ENCODE measurements around the gene KRT1. TPM values are rescaled to one million over a fixed set of nuclear protein-coding genes. Genes with fewer than 3 reads are reported as not detected.

Gene KRT1
- polyA plus RNA-seq, 5 donors = 0.25 to 0.81 (median 0.71) TPM

DNA sequence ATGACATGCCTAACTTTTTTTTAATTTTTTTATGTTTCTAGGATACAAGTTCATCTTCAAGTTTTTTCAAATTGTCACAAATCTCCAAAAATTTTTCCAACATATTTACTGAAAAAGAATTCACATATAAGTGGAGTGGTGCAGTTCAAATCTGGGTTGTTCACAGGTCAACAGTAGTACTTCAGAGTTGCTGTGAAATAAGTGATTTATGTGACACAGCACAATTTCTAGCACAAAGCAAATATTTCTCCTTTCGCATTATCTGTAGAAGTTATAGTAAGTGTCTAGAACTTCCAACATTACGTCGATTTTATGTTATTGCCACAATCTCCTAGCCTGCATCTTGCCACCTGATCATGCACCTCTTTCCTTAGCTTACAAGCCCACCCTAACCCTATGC is 18.5 kb downstream of the KRT1 start:
- DNase-seq = no peak

- DNase-seq = no peak
Measured at GRCh38 chr12:52660934-52661499, 19.2 kb downstream of the KRT1 start.

DNA sequence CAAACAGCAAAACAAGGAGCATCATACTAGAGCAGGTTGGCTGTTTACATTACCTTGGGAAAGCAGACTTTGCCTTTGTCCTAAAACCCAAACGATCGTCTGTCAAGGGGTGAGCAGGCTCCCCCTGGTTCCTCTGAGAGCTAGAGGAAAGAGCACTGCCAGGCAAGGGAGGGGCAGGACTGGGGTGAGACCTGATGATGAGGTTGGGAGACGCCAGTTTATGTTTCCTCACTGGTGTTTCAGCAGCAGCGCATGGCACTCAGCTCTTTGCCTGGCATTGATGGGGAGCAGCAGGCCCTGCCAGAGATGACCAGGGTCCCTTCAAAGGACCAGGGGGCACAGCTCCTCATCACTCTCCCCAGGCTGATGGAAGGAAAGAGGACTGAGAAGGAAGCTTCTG is 20.3 kb downstream of the KRT1 start:
- no peak for DNase-seq

- no peak for DNase-seq
Measured at GRCh38 chr12:52659395-52659794, 20.8 kb downstream of the KRT1 start.

DNA sequence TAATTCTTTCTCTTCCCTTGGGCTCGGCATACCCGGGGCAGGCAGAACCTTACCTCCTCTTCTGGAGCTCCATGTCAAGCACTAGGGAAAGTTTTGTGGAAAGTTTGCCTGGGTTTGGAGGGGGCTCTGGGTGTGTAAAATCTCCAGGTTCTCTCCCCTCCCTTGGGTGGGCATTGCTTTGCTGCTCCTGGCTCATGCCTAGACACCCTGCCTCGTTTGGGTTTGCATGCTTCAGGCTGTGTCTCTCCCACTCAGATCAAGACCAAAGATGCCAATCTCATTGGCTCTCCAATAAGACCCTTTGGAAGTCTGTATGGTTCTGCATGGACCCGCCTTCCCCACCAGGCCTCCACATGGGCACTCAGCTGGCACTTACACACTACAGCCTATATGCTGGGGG is 22.0 kb downstream of the KRT1 start:
- DNase-seq = no peak

GRCh38 chr12:52657250-52657902 is 22.8 kb downstream of the KRT1 start:
- DNase-seq = no peak

GRCh38 chr12:52656616-52657015 is 23.6 kb downstream of the KRT1 start:
- no peak for DNase-seq

- DNase-seq = peak; percentile 23 to 25
Measured at GRCh38 chr12:52655720-52656124, 24.5 kb downstream of the KRT1 start.

- DNase-seq = no peak
Measured at GRCh38 chr12:52655251-52655650, 25.0 kb downstream of the KRT1 start.

DNA sequence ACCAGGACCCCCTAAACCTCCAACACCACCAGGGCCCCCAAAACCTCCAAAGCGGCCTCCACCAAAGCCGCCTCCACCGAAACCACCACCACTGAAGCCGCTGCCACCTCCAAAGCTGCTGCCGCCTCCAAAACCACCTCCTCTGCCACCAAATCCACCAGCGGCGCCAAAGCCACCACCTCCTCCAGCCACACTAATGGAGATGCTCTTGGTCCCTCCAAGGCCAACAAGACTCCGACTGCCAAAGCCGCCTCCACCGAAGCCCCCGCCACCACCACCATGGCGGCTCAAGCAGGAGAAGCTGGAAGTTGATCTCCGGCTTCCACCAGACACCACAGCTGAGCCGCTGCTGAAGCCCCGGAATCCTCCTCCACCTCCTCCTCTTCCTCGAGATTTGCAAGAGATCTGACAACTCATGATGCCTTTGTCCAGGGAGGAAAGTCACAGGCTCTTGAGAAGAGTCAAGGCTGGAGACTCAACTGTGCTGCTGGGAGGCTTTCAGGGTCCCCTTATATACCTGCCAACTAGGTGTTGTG is 28.4 kb downstream of the KRT1 start, which contains the start of gene KRT2:
KRT2 (minus strand) TSS at position 486 of the 536 bp plus-strand sequence; CDS start at position 417, 69 bp downstream.
- DNase-seq = no peak

DNA sequence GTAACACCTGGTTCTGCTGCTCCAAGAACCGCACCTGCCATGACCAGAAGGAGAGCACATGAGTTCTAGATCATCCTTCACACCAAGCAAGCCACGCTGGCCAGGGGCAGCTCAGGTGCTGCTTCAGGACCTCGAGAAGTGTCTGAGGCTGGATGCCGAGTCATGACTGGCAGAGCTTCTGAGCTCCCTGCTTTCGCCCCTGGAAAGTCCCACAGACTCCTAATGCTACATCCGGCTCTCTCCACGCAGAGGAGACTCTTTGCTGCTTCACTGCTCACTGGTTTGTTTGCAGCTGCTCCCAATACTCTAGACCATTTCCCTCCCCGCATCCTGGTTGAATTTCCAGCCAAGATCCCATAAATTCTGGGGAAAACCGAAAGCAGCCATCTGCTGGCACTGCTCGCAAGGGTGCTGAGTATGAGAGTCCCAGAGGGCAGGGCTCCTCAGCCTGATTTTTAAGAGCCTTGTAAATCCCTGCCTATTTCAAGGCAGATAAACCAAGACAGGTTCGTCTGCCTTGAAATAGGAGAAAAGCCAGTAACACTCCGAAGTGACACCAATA is 29.6 kb downstream of the KRT1 start:
- DNase-seq = no peak

DNA sequence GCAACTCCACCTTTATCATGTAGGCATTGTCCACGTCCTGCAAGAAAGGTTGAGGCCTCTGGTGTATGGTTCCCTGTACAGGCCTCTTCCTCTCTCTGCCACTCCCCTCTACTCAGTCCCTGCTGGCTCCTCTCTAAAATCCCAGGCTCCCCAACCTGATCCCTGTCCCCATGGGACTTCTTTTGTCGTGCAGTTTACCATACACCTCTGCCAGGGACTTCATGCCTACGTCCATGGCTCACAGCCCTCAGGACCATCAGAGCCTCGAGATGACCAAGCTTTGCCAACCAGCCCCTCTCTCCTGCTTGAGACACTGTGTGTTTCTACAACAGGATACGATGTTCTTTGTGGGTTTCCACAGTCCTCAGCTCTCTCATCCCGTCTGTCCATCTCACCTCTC is 31.1 kb downstream of the KRT1 start:
- no peak for DNase-seq

DNA sequence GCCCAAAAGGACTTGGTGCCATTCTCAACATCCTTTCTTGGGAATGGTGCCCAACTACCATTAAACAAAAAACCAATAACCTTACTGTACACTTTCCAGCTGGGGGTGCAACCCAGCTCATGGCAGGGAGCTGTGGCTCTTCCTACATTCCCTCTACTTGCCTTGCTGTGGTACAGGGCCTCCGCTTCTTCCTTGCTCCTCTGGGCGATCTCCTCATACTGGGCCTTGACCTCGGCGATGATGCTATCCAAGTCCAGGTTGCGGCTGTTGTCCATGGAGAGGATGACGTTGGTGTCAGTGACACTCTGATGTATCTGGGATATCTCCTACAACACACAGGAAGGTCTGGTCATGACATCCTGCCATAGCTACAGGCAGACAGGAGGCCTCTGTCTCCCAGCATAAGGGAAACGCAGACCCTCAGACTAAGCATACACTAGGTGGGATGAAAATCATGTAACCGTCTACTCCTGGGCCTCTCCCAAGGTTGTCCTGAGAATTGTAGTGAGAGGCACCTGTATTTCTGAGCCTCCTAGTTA is 32.1 kb downstream of the KRT1 start:
- DNase-seq = no peak

- no peak for DNase-seq
Measured at GRCh38 chr12:52647601-52648000, 32.6 kb downstream of the KRT1 start.

- no peak for DNase-seq
Measured at GRCh38 chr12:52646613-52647012, 33.6 kb downstream of the KRT1 start.

GRCh38 chr12:52645982-52646381 is 34.2 kb downstream of the KRT1 start:
- DNase-seq = no peak

- no peak for DNase-seq
Measured at GRCh38 chr12:52645120-52645761, 35.0 kb downstream of the KRT1 start.

GRCh38 chr12:52644078-52644415 is 36.2 kb downstream of the KRT1 start:
- DNase-seq = no peak

GRCh38 chr12:52643233-52644077 is 36.8 kb downstream of the KRT1 start:
- no peak for DNase-seq

DNA sequence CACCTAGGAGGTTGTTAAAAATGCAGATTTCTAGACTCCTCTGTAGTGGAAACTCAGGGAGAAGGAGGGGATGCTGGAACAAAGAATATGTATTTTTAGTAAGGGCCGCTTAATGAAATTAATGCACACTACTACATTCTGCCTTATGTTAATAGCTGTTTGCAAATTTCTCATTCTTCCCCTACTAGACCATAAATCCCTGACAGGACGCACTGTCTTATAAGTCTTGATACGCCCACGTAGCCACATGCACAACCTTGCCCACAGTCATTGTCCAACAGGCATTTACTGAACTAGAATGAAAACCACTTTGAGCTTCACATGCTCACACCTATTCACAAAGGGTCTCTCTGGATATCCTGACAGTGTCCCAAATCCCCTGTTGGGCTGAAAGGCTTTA is 38.7 kb downstream of the KRT1 start:
- no peak for DNase-seq

- DNase-seq = no peak
Measured at GRCh38 chr12:52637299-52637698, 42.9 kb downstream of the KRT1 start.

Data from right lung (tissue), 5 donors.